ENCODE results near the gene ANXA6. TPM values are rescaled to one million over a fixed set of nuclear protein-coding genes. Genes with fewer than 3 reads are reported as not detected.
A peak's percentile ranks its signal among the peaks of the same experiment; 100 is the strongest.

The ANXA6 gene
- total RNA-seq, 1 donor from 2014 or later = 301 TPM

GRCh38 chr5:151075698-151076331 lies 81.8 kb downstream of the ANXA6 start:
- DNase-seq (ENCODE audit: low spot score) = no peak

GRCh38 chr5:151074557-151074956 lies 83.0 kb downstream of the ANXA6 start:
- no peak overlapping the region for H3K4me3 Mint-ChIP-seq
- H3K4me1 Mint-ChIP-seq (ENCODE audit: low read depth) = peaks cover 83% of the 10 kb centered on the region
- intact Hi-C loops (cut with micrococcal nuclease) = no loop called here

More at GRCh38 chr5:151075698-151076331, 81.8 kb downstream of the ANXA6 start:
- peak overlapping the region; percentile 62 for H3K27ac Mint-ChIP-seq
- intact Hi-C loops (cut with micrococcal nuclease) = no loop called here
- H3K36me3 Mint-ChIP-seq (ENCODE audit: low read depth) = peaks cover 72% of the 10 kb centered on the region
- H3K27me3 Mint-ChIP-seq (ENCODE audit: insufficient read depth) = no peaks in the 10 kb centered on the region
- H3K9me3 Mint-ChIP-seq = no peaks in the 10 kb centered on the region
- peaks cover 78% of the 10 kb centered on the region for H3K4me1 Mint-ChIP-seq (ENCODE audit: low read depth)
- peak overlapping the region; percentile 56 for H3K4me3 Mint-ChIP-seq

GRCh38 chr5:151073280-151073679 lies 84.3 kb downstream of the ANXA6 start:
- Mint-ChIP-seq H3K27ac (no peak overlapping the region), H3K4me3 (no peak overlapping the region), H3K27me3 (ENCODE audit: insufficient read depth) (no peaks in the 10 kb centered on the region), H3K9me3 (no peaks in the 10 kb centered on the region), H3K36me3 (ENCODE audit: low read depth) (peaks cover 65% of the 10 kb centered on the region), H3K4me1 (ENCODE audit: low read depth) (peaks cover 84% of the 10 kb centered on the region)
- DNase-seq (ENCODE audit: low spot score) = no peak
- intact Hi-C loops (cut with micrococcal nuclease) = no loop called here

More at GRCh38 chr5:151074557-151074956, 83.0 kb downstream of the ANXA6 start:
- Mint-ChIP-seq H3K27ac (no peak overlapping the region), H3K27me3 (ENCODE audit: insufficient read depth) (no peaks in the 10 kb centered on the region), H3K9me3 (no peaks in the 10 kb centered on the region), H3K36me3 (ENCODE audit: low read depth) (peaks cover 68% of the 10 kb centered on the region)
- DNase-seq (ENCODE audit: low spot score) = no peak

- peaks cover 62% of the 10 kb centered on the region for H3K36me3 Mint-ChIP-seq (ENCODE audit: low read depth)
- no peaks in the 10 kb centered on the region for H3K9me3 Mint-ChIP-seq
- intact Hi-C loops (cut with micrococcal nuclease) = no loop called here
- H3K27me3 Mint-ChIP-seq (ENCODE audit: insufficient read depth) = no peaks in the 10 kb centered on the region
- no peak for DNase-seq (ENCODE audit: low spot score)
- H3K4me3 Mint-ChIP-seq = no peak overlapping the region
- peaks cover 84% of the 10 kb centered on the region for H3K4me1 Mint-ChIP-seq (ENCODE audit: low read depth)
- H3K27ac Mint-ChIP-seq = peak overlapping the region; percentile 56
Measured at GRCh38 chr5:151072630-151073025, 85.0 kb downstream of the ANXA6 start.

GRCh38 chr5:151071848-151072629 lies 85.5 kb downstream of the ANXA6 start:
- peaks cover 84% of the 10 kb centered on the region for H3K4me1 Mint-ChIP-seq (ENCODE audit: low read depth)
- H3K4me3 Mint-ChIP-seq = no peak overlapping the region
- intact Hi-C loops (cut with micrococcal nuclease) = no loop called here
- H3K27me3 Mint-ChIP-seq (ENCODE audit: insufficient read depth) = no peaks in the 10 kb centered on the region
- peak overlapping the region; percentile 56 for H3K27ac Mint-ChIP-seq
- no peak for DNase-seq (ENCODE audit: low spot score)
- H3K36me3 Mint-ChIP-seq (ENCODE audit: low read depth) = peaks cover 62% of the 10 kb centered on the region
- no peaks in the 10 kb centered on the region for H3K9me3 Mint-ChIP-seq

- peaks cover 84% of the 10 kb centered on the region for H3K4me1 Mint-ChIP-seq (ENCODE audit: low read depth)
- peak overlapping the region; percentile 23 for H3K27ac Mint-ChIP-seq
- H3K4me3 Mint-ChIP-seq = no peak overlapping the region
- H3K9me3 Mint-ChIP-seq = no peaks in the 10 kb centered on the region
- H3K36me3 Mint-ChIP-seq (ENCODE audit: low read depth) = peaks cover 59% of the 10 kb centered on the region
- intact Hi-C loops (cut with micrococcal nuclease) = no loop called here
- DNase-seq (ENCODE audit: low spot score) = no peak
- no peaks in the 10 kb centered on the region for H3K27me3 Mint-ChIP-seq (ENCODE audit: insufficient read depth)
Measured at GRCh38 chr5:151071021-151071420, 86.6 kb downstream of the ANXA6 start.

- no peaks in the 10 kb centered on the region for H3K9me3 Mint-ChIP-seq
- no peak overlapping the region for H3K4me3 Mint-ChIP-seq
- H3K4me1 Mint-ChIP-seq (ENCODE audit: low read depth) = peaks cover 84% of the 10 kb centered on the region
- H3K27me3 Mint-ChIP-seq (ENCODE audit: insufficient read depth) = no peaks in the 10 kb centered on the region
- intact Hi-C loops (cut with micrococcal nuclease) = no loop called here
- DNase-seq (ENCODE audit: low spot score) = no peak
- H3K27ac Mint-ChIP-seq = no peak overlapping the region
- H3K36me3 Mint-ChIP-seq (ENCODE audit: low read depth) = peaks cover 56% of the 10 kb centered on the region
Measured at GRCh38 chr5:151070449-151070848, 87.1 kb downstream of the ANXA6 start.

- H3K4me3 Mint-ChIP-seq = peak overlapping the region; percentile 49
- H3K9me3 Mint-ChIP-seq = no peaks in the 10 kb centered on the region
- intact Hi-C loops (cut with micrococcal nuclease) = loop anchor here (1.0 to 2.0 kb wide), 3 partner anchors 10 to 30 kb away; no protein-coding TSS in a partner anchor
- no peak for DNase-seq (ENCODE audit: low spot score)
- peaks cover 50% of the 10 kb centered on the region for H3K36me3 Mint-ChIP-seq (ENCODE audit: low read depth)
- no peaks in the 10 kb centered on the region for H3K27me3 Mint-ChIP-seq (ENCODE audit: insufficient read depth)
- H3K27ac Mint-ChIP-seq = peak overlapping the region; percentile 88
- peaks cover 88% of the 10 kb centered on the region for H3K4me1 Mint-ChIP-seq (ENCODE audit: low read depth)
Measured at GRCh38 chr5:151068433-151069197, 89.0 kb downstream of the ANXA6 start.

GRCh38 chr5:151067632-151068432 lies 89.7 kb downstream of the ANXA6 start:
- peaks cover 48% of the 10 kb centered on the region for H3K36me3 Mint-ChIP-seq (ENCODE audit: low read depth)
- intact Hi-C loops (cut with micrococcal nuclease) = loop anchor here (2.0 kb wide), 2 partner anchors 15 to 31 kb away; no protein-coding TSS in a partner anchor

GRCh38 chr5:151066920-151067319 lies 90.7 kb downstream of the ANXA6 start:
- intact Hi-C loops (cut with micrococcal nuclease) = no loop called here
- Mint-ChIP-seq H3K4me3 (peak overlapping the region; percentile 42), H3K27ac (peak overlapping the region; percentile 88), H3K27me3 (ENCODE audit: insufficient read depth) (no peaks in the 10 kb centered on the region), H3K36me3 (ENCODE audit: low read depth) (peaks cover 45% of the 10 kb centered on the region), H3K9me3 (no peaks in the 10 kb centered on the region), H3K4me1 (ENCODE audit: low read depth) (peaks cover 86% of the 10 kb centered on the region)
- DNase-seq (ENCODE audit: low spot score) = no peak

More at GRCh38 chr5:151067632-151068432, 89.7 kb downstream of the ANXA6 start:
- H3K27ac Mint-ChIP-seq = peak overlapping the region; percentile 88
- H3K9me3 Mint-ChIP-seq = no peaks in the 10 kb centered on the region
- no peak for DNase-seq (ENCODE audit: low spot score)
- peaks cover 92% of the 10 kb centered on the region for H3K4me1 Mint-ChIP-seq (ENCODE audit: low read depth)
- H3K4me3 Mint-ChIP-seq = peak overlapping the region; percentile 42
- H3K27me3 Mint-ChIP-seq (ENCODE audit: insufficient read depth) = no peaks in the 10 kb centered on the region

- peaks cover 45% of the 10 kb centered on the region for H3K36me3 Mint-ChIP-seq (ENCODE audit: low read depth)
- intact Hi-C loops (cut with micrococcal nuclease) = no loop called here
- DNase-seq (ENCODE audit: low spot score) = no peak
- H3K4me3 Mint-ChIP-seq = peak overlapping the region; percentile 6
- H3K9me3 Mint-ChIP-seq = no peaks in the 10 kb centered on the region
- no peaks in the 10 kb centered on the region for H3K27me3 Mint-ChIP-seq (ENCODE audit: insufficient read depth)
- H3K27ac Mint-ChIP-seq = peak overlapping the region; percentile 42
- H3K4me1 Mint-ChIP-seq (ENCODE audit: low read depth) = peaks cover 86% of the 10 kb centered on the region
Measured at GRCh38 chr5:151065609-151066008, 92.0 kb downstream of the ANXA6 start.

GRCh38 chr5:151064916-151065499 lies 92.6 kb downstream of the ANXA6 start:
- H3K27ac Mint-ChIP-seq = peak overlapping the region; percentile 42
- intact Hi-C loops (cut with micrococcal nuclease) = no loop called here
- H3K36me3 Mint-ChIP-seq (ENCODE audit: low read depth) = peaks cover 48% of the 10 kb centered on the region

More at GRCh38 chr5:151064916-151065499, 92.6 kb downstream of the ANXA6 start:
- no peak for DNase-seq (ENCODE audit: low spot score)
- Mint-ChIP-seq H3K27me3 (ENCODE audit: insufficient read depth) (no peaks in the 10 kb centered on the region), H3K4me1 (ENCODE audit: low read depth) (peaks cover 86% of the 10 kb centered on the region), H3K4me3 (no peak overlapping the region), H3K9me3 (no peaks in the 10 kb centered on the region)
